ENCODE measurements around the gene FAM83F. TPM values are rescaled to one million over a fixed set of nuclear protein-coding genes. Genes with fewer than 3 reads are reported as not detected.

FAM83F gene
- total and polyA plus RNA-seq, 10 of the 15 experiments (the other 5 are each of a cell fraction or from before 2014, with no cell fraction given) = 0.01 to 0.05 (median 0.01) TPM; not detected in 7

DNA sequence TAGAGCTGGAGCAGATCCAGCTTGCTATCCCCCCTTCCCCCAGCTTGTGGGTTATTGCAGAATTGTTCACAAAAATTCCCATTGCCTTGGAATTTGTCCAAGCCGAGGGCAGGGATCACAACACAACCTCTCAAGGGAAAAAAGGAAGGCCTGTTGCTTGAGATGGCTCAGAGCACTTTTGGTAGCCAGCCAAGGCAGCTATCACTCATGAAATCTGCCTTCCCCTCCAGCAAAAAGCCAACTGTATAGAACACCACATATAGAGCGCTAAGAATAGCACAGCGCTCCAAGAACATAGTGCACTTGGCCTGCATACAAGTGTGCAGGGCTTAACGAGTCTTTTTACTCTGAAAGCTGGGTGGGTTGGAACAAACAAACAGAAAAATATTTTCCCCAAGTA, 46.2 kb downstream of the FAM83F start (continued):
- TF ChIP-seq RAD21 (IDR thresholded peaks at IDR 0.05; ENCODE audit: insufficient read depth, low read depth, low read length) = no peak
- no peak for TF ChIP-seq RB1 (IDR thresholded peaks at IDR 0.05; ENCODE audit: borderline replicate concordance)
- TF ChIP-seq, protein P1, sequence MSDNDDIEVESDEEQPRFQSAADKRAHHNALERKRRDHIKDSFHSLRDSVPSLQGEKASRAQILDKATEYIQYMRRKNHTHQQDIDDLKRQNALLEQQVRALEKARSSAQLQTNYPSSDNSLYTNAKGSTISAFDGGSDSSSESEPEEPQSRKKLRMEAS (IDR thresholded peaks at IDR 0.05; ENCODE audit: low read depth, low read length) = no peak

DNA sequence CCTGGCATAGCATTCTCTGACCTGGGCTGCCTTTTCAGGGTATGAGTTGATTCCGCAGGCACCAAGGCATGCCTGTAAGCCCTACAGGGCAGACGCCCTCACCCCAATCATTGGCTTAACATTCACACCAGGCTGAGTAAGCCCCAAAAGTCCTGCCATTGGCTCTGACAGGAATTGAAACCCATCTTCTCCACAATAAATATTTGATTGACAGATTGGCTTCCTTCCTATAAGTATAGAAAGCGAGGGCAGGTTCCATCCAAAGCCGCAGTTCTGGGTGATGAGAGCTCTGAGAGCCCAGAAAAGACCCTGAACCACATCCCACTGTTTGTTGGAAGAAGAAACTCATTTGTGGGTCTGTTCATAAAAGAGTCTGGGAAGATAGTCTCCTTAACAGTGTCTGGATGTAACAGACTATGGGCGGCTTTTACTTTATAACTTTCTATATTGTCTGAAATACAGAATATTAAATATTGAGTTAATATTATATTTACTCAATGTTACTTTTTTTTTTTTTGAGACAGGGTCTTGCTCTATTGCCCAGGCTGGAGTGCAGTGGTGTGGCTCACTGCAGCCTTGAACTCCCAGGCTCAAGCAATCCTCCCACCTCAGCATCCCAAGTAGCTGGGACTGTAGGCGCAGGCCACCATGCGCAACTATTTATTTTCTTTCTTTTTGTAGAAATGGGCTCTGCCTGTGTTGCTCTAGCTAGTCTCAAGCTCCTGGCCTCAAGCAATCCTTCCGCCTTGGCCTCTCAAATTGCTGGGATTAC, 46.8 kb downstream of the FAM83F start:
- H4K20me1 ChIP-seq (ENCODE audit: control insufficient read depth, insufficient read depth) = no peaks in the 10 kb centered on the region
- in situ Hi-C loops (cut with MboI) (loop anchor here (5.0 kb wide), 1 partner anchor 549 kb away; no protein-coding TSS in a partner anchor), intact Hi-C loops (cut with micrococcal nuclease; ENCODE audit: unreplicated experiment) (no loop called here)
- CTCF ChIA-PET = interaction anchor here (0.7 to 6.5 kb wide), 5 partner anchors 17 to 507 kb away, joined by 3 to 68 read pairs (median 14); partner anchors contain the start of gene ADSL
- H3K9ac ChIP-seq (ENCODE audit: control insufficient read depth, insufficient read depth, low read length) = no peak overlapping the region
- H3K4me3 ChIP-seq = no peak overlapping the region
- SMC1A ChIA-PET (ENCODE audit: uncharacterized antibody, unreplicated experiment) = interaction anchor here (7.3 kb wide), 1 partner anchor 307 kb away, joined by 67 read pairs; the partner anchor contains the start of gene ADSL
- RAD21 ChIA-PET (ENCODE audit: unreplicated experiment) = interaction anchor here (2.0 kb wide), 1 partner anchor 307 kb away, joined by 9 read pairs; no protein-coding TSS in a partner anchor
- peaks cover 2 to 5% of the 10 kb centered on the region in 2 experiments for H3K27me3 ChIP-seq (replicated peaks in 1 of 2; ENCODE audit: control insufficient read depth in 2 of 2, insufficient read depth in 2 of 2, low read length in 1 of 2)
- FAIRE-seq = no peak
- no peak overlapping the region for H3K27ac ChIP-seq (ENCODE audit: control insufficient read depth, insufficient read depth)
- H3K36me3 ChIP-seq (ENCODE audit: control insufficient read depth in 2 of 2, insufficient read depth in 2 of 2, low read length in 1 of 2) = no peaks in the 10 kb centered on the region
- peaks cover 5% of the 10 kb centered on the region; the same call in 1 of the 2 replicates for H3K79me2 ChIP-seq (ENCODE audit: control insufficient read depth, insufficient read depth, low read length)
- 60% methylated on average over 8 of the region's 8 CpGs for WGBS (ENCODE audit: insufficient coverage, insufficient replicate concordance, low lambda C conversion rate, missing lambda C conversion rate)
- no peak overlapping the region for H3K4me2 ChIP-seq (ENCODE audit: control insufficient read depth, insufficient read depth)
- H3K9me3 ChIP-seq (replicated peaks; ENCODE audit: control insufficient read depth, insufficient read depth, low read length) = no peaks in the 10 kb centered on the region
- H3K4me1 ChIP-seq (ENCODE audit: control insufficient read depth, insufficient read depth, low read length) = peaks cover 6% of the 10 kb centered on the region
- BruUV-seq (replicated peaks) = no TSS peak
- POLR2A ChIA-PET = interaction anchor here (0.6 to 1.1 kb wide), 2 partner anchors 67 to 330 kb away, joined by 3 read pairs; no protein-coding TSS in a partner anchor
- no peak for ATAC-seq
- no peak for DNase-seq (ENCODE audit: low read depth, low spot score)
- H2AFZ ChIP-seq (ENCODE audit: control insufficient read depth, low read depth, low read length) = no peak overlapping the region
- TF ChIP-seq ZNF384 (IDR thresholded peaks at IDR 0.05; ENCODE audit: borderline replicate concordance, low read depth, low read length) (no peak), IKZF1 (conservative IDR thresholded peaks at IDR 0.05) (no peak), CHD4 (IDR thresholded peaks at IDR 0.05) (no peak), STAT1 (conservative IDR thresholded peaks at IDR 0.05) (no peak), ZNF274 (IDR thresholded peaks at IDR 0.05; ENCODE audit: insufficient read depth, insufficient read length) (no peak), TARDBP (IDR thresholded peaks at IDR 0.05; ENCODE audit: borderline replicate concordance) (no peak)
- TF ChIP-seq, protein P2, sequence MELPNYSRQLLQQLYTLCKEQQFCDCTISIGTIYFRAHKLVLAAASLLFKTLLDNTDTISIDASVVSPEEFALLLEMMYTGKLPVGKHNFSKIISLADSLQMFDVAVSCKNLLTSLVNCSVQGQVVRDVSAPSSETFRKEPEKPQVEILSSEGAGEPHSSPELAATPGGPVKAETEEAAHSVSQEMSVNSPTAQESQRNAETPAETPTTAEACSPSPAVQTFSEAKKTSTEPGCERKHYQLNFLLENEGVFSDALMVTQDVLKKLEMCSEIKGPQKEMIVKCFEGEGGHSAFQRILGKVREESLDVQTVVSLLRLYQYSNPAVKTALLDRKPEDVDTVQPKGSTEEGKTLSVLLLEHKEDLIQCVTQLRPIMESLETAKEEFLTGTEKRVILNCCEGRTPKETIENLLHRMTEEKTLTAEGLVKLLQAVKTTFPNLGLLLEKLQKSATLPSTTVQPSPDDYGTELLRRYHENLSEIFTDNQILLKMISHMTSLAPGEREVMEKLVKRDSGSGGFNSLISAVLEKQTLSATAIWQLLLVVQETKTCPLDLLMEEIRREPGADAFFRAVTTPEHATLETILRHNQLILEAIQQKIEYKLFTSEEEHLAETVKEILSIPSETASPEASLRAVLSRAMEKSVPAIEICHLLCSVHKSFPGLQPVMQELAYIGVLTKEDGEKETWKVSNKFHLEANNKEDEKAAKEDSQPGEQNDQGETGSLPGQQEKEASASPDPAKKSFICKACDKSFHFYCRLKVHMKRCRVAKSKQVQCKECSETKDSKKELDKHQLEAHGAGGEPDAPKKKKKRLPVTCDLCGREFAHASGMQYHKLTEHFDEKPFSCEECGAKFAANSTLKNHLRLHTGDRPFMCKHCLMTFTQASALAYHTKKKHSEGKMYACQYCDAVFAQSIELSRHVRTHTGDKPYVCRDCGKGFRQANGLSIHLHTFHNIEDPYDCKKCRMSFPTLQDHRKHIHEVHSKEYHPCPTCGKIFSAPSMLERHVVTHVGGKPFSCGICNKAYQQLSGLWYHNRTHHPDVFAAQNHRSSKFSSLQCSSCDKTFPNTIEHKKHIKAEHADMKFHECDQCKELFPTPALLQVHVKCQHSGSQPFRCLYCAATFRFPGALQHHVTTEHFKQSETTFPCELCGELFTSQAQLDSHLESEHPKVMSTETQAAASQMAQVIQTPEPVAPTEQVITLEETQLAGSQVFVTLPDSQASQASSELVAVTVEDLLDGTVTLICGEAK (IDR thresholded peaks at IDR 0.05; ENCODE audit: borderline replicate concordance) = no peak
- TF ChIP-seq, protein P3, sequence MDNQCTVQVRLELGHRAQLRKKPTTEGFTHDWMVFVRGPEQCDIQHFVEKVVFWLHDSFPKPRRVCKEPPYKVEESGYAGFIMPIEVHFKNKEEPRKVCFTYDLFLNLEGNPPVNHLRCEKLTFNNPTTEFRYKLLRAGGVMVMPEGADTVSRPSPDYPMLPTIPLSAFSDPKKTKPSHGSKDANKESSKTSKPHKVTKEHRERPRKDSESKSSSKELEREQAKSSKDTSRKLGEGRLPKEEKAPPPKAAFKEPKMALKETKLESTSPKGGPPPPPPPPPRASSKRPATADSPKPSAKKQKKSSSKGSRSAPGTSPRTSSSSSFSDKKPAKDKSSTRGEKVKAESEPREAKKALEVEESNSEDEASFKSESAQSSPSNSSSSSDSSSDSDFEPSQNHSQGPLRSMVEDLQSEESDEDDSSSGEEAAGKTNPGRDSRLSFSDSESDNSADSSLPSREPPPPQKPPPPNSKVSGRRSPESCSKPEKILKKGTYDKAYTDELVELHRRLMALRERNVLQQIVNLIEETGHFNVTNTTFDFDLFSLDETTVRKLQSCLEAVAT (IDR thresholded peaks at IDR 0.05) = no peak
- TF ChIP-seq, protein P4, sequence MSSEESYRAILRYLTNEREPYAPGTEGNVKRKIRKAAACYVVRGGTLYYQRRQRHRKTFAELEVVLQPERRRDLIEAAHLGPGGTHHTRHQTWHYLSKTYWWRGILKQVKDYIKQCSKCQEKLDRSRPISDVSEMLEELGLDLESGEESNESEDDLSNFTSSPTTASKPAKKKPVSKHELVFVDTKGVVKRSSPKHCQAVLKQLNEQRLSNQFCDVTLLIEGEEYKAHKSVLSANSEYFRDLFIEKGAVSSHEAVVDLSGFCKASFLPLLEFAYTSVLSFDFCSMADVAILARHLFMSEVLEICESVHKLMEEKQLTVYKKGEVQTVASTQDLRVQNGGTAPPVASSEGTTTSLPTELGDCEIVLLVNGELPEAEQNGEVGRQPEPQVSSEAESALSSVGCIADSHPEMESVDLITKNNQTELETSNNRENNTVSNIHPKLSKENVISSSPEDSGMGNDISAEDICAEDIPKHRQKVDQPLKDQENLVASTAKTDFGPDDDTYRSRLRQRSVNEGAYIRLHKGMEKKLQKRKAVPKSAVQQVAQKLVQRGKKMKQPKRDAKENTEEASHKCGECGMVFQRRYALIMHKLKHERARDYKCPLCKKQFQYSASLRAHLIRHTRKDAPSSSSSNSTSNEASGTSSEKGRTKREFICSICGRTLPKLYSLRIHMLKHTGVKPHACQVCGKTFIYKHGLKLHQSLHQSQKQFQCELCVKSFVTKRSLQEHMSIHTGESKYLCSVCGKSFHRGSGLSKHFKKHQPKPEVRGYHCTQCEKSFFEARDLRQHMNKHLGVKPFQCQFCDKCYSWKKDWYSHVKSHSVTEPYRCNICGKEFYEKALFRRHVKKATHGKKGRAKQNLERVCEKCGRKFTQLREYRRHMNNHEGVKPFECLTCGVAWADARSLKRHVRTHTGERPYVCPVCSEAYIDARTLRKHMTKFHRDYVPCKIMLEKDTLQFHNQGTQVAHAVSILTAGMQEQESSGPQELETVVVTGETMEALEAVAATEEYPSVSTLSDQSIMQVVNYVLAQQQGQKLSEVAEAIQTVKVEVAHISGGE (CRISPR knock-in tag; IDR thresholded peaks at IDR 0.05) = no peak

All from GM12878 (cell line).